ENCODE measurements around the gene PLXND1.

PLXND1 gene

GRCh38 chr3:129561619-129562248, 44.7 kb downstream of the PLXND1 start:
- no peak for DNase-seq

- DNase-seq = no peak
Observed at GRCh38 chr3:129560911-129561594, 45.4 kb downstream of the PLXND1 start.

GRCh38 chr3:129560269-129560787, 46.1 kb downstream of the PLXND1 start:
- no peak for DNase-seq

- no peak for DNase-seq
Observed at GRCh38 chr3:129559565-129560079, 46.9 kb downstream of the PLXND1 start.

GRCh38 chr3:129558772-129559564, 47.5 kb downstream of the PLXND1 start:
- no peak for DNase-seq

- DNase-seq = no peak
Observed at GRCh38 chr3:129558081-129558771, 48.2 kb downstream of the PLXND1 start.

- DNase-seq = no peak
Observed at GRCh38 chr3:129557548-129557894, 49.0 kb downstream of the PLXND1 start.

- no peak for DNase-seq
Observed at GRCh38 chr3:129556890-129557547, 49.5 kb downstream of the PLXND1 start.

- no peak for DNase-seq
Observed at GRCh38 chr3:129556358-129556695, 50.1 kb downstream of the PLXND1 start.

GRCh38 chr3:129555616-129556357, 50.7 kb downstream of the PLXND1 start:
- DNase-seq = no peak

- no peak for DNase-seq
Observed at GRCh38 chr3:129555153-129555550, 51.3 kb downstream of the PLXND1 start.

GRCh38 chr3:129554356-129555152, 51.9 kb downstream of the PLXND1 start:
- DNase-seq = no peak

- DNase-seq = peak in 1 of 2 donors; percentile 25
Observed at GRCh38 chr3:129553719-129554118, 52.8 kb downstream of the PLXND1 start.

- DNase-seq = no peak
Observed at GRCh38 chr3:129553171-129553570, 53.3 kb downstream of the PLXND1 start.

GRCh38 chr3:129552287-129553050, 54.0 kb downstream of the PLXND1 start:
- no peak for DNase-seq

- no peak for DNase-seq
Observed at GRCh38 chr3:129549805-129550204, 56.7 kb downstream of the PLXND1 start.

- DNase-seq = peak in 1 of 2 donors; percentile 35
Observed at GRCh38 chr3:129549006-129549800, 57.3 kb downstream of the PLXND1 start.

GRCh38 chr3:129548104-129548965, 58.1 kb downstream of the PLXND1 start:
- no peak for DNase-seq
